Endodermal cell (in vitro differentiated cells): ENCODE results near the gene URB1. TPM values are rescaled to one million over a fixed set of nuclear protein-coding genes. Genes with fewer than 3 reads are reported as not detected.

Source experiments
- DNase-seq: peaks from one replicate; pipeline ENCODE4 v3.0.0-alpha.2; 2017
- H3K27ac ChIP-seq: 2 replicates; pipeline ENCODE4 v1.5.1; 2013; ENCODE audit warnings: mild to moderate bottlenecking, low read depth, low read length, moderate library complexity
- H3K27me3 ChIP-seq: 2 replicates; pipeline ENCODE4 v1.6.1; 2013; ENCODE audit warnings: mild to moderate bottlenecking, low read length, moderate library complexity; ENCODE audit not compliant: insufficient read depth, control insufficient read depth, poor library complexity, severe bottlenecking
- H3K36me3 ChIP-seq: 2 replicates; pipeline ENCODE4 v1.7.0; 2013; ENCODE audit warnings: mild to moderate bottlenecking, low read length, moderate library complexity; ENCODE audit not compliant: control insufficient read depth, insufficient read depth
- H3K4me1 ChIP-seq: one replicate; pipeline ENCODE4 v1.7.0; 2013; ENCODE audit warnings: low read length; ENCODE audit not compliant: control insufficient read depth, insufficient read depth
- H3K4me3 ChIP-seq: 2 replicates; pipeline ENCODE4 v1.5.1; 2013; ENCODE audit warnings: mild to moderate bottlenecking, low read length, moderate library complexity
- H3K9ac ChIP-seq: 2 replicates; pipeline ENCODE4 v1.6.1; 2013; ENCODE audit warnings: mild to moderate bottlenecking, low read length, moderate library complexity; ENCODE audit not compliant: poor library complexity, severe bottlenecking; ENCODE audit errors: extremely low read depth
- H3K9me3 ChIP-seq: 2 replicates; pipeline ENCODE4 v1.6.1; 2013; ENCODE audit warnings: mild to moderate bottlenecking, low read length, moderate library complexity; ENCODE audit not compliant: control insufficient read depth
- H3K27ac Mint-ChIP-seq: 2 replicates; pipeline ENCODE4 v1.8.0; 2020; ENCODE audit warnings: mixed read lengths
- H3K27me3 Mint-ChIP-seq: 2 replicates; pipeline ENCODE4 v1.8.0; 2021; ENCODE audit warnings: mild to moderate bottlenecking, mixed read lengths; ENCODE audit not compliant: insufficient read depth
- H3K36me3 Mint-ChIP-seq: 2 replicates; pipeline ENCODE4 v1.8.0; 2020; ENCODE audit warnings: low read depth, mixed read lengths
- H3K4me1 Mint-ChIP-seq: 2 replicates; pipeline ENCODE4 v1.8.0; 2020; ENCODE audit warnings: mixed read lengths
- H3K4me3 Mint-ChIP-seq: 2 replicates; pipeline ENCODE4 v1.8.0; 2020; ENCODE audit warnings: mild to moderate bottlenecking, moderate library complexity, mixed read lengths
- H3K9me3 Mint-ChIP-seq: 2 replicates; pipeline ENCODE4 v1.8.0; 2020; ENCODE audit warnings: mild to moderate bottlenecking, mixed read lengths
- CTCF ChIP-seq: fragments of 200-600 bp; sonication (generic); conservative IDR thresholded peaks from 2 replicates; pipeline ENCODE4 v1.5.0; 2021; ENCODE audit warnings: antibody characterized with exemption, mild to moderate bottlenecking
- WGBS, 2 experiments: methylation state at CpG; one replicate each; pipeline versions ENCODE4 v1.1.5 to v1.1.7; 2013; ENCODE audit warnings: missing lambda C conversion rate in 2 of 2, mixed read lengths in 1 of 2; ENCODE audit not compliant: insufficient coverage in 1 of 2, insufficient read length in 1 of 2; 5-methylcytosine and 5-hydroxymethylcytosine counted together
- total RNA-seq, 2 donors: library from RNA; stranded (reverse); fragmentation: NEBNext Ultra II Directional in 1 of 2; extraction: Animal tissue kit (Norgen Biotek cat#: 25700) in 1 of 2; gene quantifications; 2 replicates in 1 of 2; 3 replicates in 1 of 2; pipeline ENCODE4 v1.2.1, GENCODE V29; 2021

URB1 gene
- total RNA-seq, 2 donors from 2014 or later, result 9.4 to 14.0 TPM

GRCh38 chr21:32347351-32347750 is 45.5 kb downstream of the URB1 start:
- no peaks in the 10 kb centered on the region for H3K27me3 ChIP-seq
- no peak overlapping the region for H3K27ac ChIP-seq
- no peak overlapping the region for H3K4me3 Mint-ChIP-seq
- no peak for DNase-seq
- H3K9me3 Mint-ChIP-seq, result peaks cover 5% of the 10 kb centered on the region
- no peak for TF ChIP-seq CTCF
- H3K9me3 ChIP-seq, result no peaks in the 10 kb centered on the region
- peaks cover 86% of the 10 kb centered on the region for H3K36me3 Mint-ChIP-seq
- H3K4me3 ChIP-seq, result no peak overlapping the region
- H3K27ac Mint-ChIP-seq, result no peak overlapping the region
- WGBS, 2 experiments, result 94 to 97% methylated on average over 8 to 12 of the region's 12 CpGs
- H3K9ac ChIP-seq, result no peak overlapping the region
- peaks cover 78% of the 10 kb centered on the region for H3K36me3 ChIP-seq
- H3K27me3 Mint-ChIP-seq, result no peaks in the 10 kb centered on the region
- H3K4me1 Mint-ChIP-seq, result no peaks in the 10 kb centered on the region
- H3K4me1 ChIP-seq, result no peaks in the 10 kb centered on the region

GRCh38 chr21:32346951-32347350 is 45.9 kb downstream of the URB1 start:
- H3K9me3 ChIP-seq, result no peaks in the 10 kb centered on the region
- Mint-ChIP-seq H3K27ac (no peak overlapping the region), H3K27me3 (no peaks in the 10 kb centered on the region), H3K9me3 (peaks cover 5% of the 10 kb centered on the region), H3K36me3 (peaks cover 83% of the 10 kb centered on the region), H3K4me1 (no peaks in the 10 kb centered on the region), H3K4me3 (no peak overlapping the region)
- H3K4me1 ChIP-seq, result no peaks in the 10 kb centered on the region
- H3K27ac ChIP-seq, result no peak overlapping the region
- no peak for TF ChIP-seq CTCF
- H3K27me3 ChIP-seq, result no peaks in the 10 kb centered on the region
- no peak overlapping the region for H3K9ac ChIP-seq
- WGBS, 2 experiments, result 92 to 100% methylated on average over 7 to 14 of the region's 14 CpGs
- no peak for DNase-seq
- H3K4me3 ChIP-seq, result no peak overlapping the region
- peaks cover 78% of the 10 kb centered on the region for H3K36me3 ChIP-seq

GRCh38 chr21:32340863-32341848 is 51.7 kb downstream of the URB1 start:
- peaks cover 4% of the 10 kb centered on the region for H3K4me1 Mint-ChIP-seq
- no peak overlapping the region for H3K4me3 Mint-ChIP-seq
- no peaks in the 10 kb centered on the region for H3K4me1 ChIP-seq
- peaks cover 70% of the 10 kb centered on the region for H3K36me3 Mint-ChIP-seq
- DNase-seq, result peak; percentile 31
- H3K9me3 ChIP-seq, result no peaks in the 10 kb centered on the region
- WGBS, 2 experiments, result 90 to 94% methylated on average over 9 to 11 of the region's 12 CpGs
- H3K27me3 ChIP-seq, result no peaks in the 10 kb centered on the region
- TF ChIP-seq CTCF, result no peak
- H3K4me3 ChIP-seq, result no peak overlapping the region
- H3K27me3 Mint-ChIP-seq, result no peaks in the 10 kb centered on the region
- no peak overlapping the region for H3K9ac ChIP-seq
- H3K27ac Mint-ChIP-seq, result no peak overlapping the region
- H3K27ac ChIP-seq, result no peak overlapping the region
- peaks cover 5% of the 10 kb centered on the region for H3K9me3 Mint-ChIP-seq
- peaks cover 82% of the 10 kb centered on the region for H3K36me3 ChIP-seq
